ENCODE measurements around the gene ENDOD1. TPM values are rescaled to one million over a fixed set of nuclear protein-coding genes. Genes with fewer than 3 reads are reported as not detected.
A peak's percentile ranks its signal among the peaks of the same experiment; 100 is the strongest.

ENDOD1 gene
- total RNA-seq, 1 donor from 2014 or later: 29.8 TPM

DNA sequence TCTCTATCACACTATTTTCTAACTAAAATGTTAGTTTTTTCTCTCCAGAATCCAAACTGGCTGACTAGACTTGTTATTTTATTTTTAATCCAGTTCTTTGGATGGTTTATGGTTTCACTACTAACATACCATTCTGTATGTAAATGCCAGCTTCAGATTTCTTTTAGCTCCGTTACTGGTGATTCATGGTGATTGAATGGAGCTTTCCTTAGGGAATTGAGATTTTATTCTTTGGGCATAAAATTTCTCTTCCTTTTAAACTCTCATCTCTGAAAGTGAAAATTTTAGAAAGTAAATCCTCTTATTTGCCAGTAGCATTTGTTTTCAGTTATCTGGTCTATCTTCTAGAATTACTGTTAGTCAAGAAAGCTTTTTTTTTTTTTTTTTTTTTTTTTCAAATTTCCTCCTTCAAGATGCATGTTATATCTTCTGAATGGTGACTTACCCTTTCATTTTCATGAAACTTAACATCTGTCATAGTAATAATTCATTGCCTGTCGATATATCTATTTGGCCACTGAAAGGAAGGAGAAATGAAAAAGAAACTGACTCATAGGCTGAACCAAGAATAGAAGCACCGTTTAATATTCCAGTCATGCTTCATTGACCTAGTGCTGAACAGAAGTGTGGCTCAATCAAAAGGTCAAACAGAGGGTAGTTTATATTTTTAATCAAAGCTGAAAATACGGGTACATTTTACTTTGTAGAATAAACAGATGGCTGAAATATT is 6.4 kb downstream of the ENDOD1 start:
- H3K4me3 Mint-ChIP-seq (ENCODE audit: unreplicated experiment): no peak overlapping the region
- H3K27ac Mint-ChIP-seq (ENCODE audit: unreplicated experiment): peak overlapping the region; percentile 58
- peaks cover 38% of the 10 kb centered on the region for H3K4me1 Mint-ChIP-seq (ENCODE audit: low read depth, unreplicated experiment)
- no peaks in the 10 kb centered on the region for H3K9me3 Mint-ChIP-seq (ENCODE audit: unreplicated experiment)
- no peaks in the 10 kb centered on the region for H3K27me3 ChIP-seq (ENCODE audit: insufficient read depth, low read length)
- H3K9ac ChIP-seq (ENCODE audit: low read length): peak overlapping the region; percentile 41
- peak overlapping the region; percentile 68 for H3K27ac ChIP-seq (ENCODE audit: low read depth, low read length)
- peaks cover 5% of the 10 kb centered on the region for H4K20me1 ChIP-seq (ENCODE audit: insufficient read depth, low read length)
- peaks cover 30% of the 10 kb centered on the region for H3K4me1 ChIP-seq (ENCODE audit: insufficient read depth, low read length)
- peaks cover 32% of the 10 kb centered on the region for H3K79me2 ChIP-seq (ENCODE audit: insufficient read depth, low read length)
- no peaks in the 10 kb centered on the region for H3K36me3 ChIP-seq (ENCODE audit: insufficient read depth, low read length)
- no peaks in the 10 kb centered on the region for H3K9me3 ChIP-seq (ENCODE audit: insufficient read depth, low read depth, low read length)
- peak overlapping the region; percentile 32 for H3K4me3 ChIP-seq (ENCODE audit: insufficient read depth, low read depth, low read length)
- H3K27me3 Mint-ChIP-seq (ENCODE audit: low read depth, unreplicated experiment): no peaks in the 10 kb centered on the region
- H3K36me3 Mint-ChIP-seq (ENCODE audit: low read depth, unreplicated experiment): no peaks in the 10 kb centered on the region
- no peak overlapping the region for H2AFZ ChIP-seq (ENCODE audit: low read depth, low read length)
- peak overlapping the region; percentile 68 for H3K4me2 ChIP-seq (ENCODE audit: low read length)
- TF ChIP-seq EZH2 (IDR thresholded peaks at IDR 0.05; ENCODE audit: insufficient read depth, low read length): no peak
- TF ChIP-seq CTCF (IDR thresholded peaks at IDR 0.05; ENCODE audit: insufficient read depth, low read depth, low read length): no peak
- DNase-seq (ENCODE audit: low read depth) (peak; percentile 65), FAIRE-seq (no peak)

DNA sequence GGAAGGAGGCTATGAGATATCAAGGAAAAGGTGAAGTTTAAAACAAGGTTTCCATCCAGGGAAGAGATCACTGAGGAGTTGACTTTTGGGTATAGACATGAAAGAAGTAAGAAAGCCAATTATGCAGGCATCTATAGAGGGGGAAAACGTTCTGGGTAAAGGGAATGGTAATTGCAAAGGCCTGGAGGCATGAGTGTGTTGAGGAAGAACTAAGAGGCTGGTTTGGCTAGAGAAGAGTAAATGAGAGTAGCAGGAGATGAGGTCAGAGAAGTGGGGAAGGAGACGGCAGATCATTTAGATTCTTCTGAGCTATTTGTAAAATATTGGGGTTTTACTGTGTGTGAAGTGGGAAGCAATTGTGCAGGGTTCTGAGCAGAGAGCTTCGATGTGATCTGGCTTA is 7.6 kb downstream of the ENDOD1 start:
- Mint-ChIP-seq H3K4me3 (ENCODE audit: unreplicated experiment) (no peak overlapping the region), H3K27ac (ENCODE audit: unreplicated experiment) (no peak overlapping the region), H3K27me3 (ENCODE audit: low read depth, unreplicated experiment) (no peaks in the 10 kb centered on the region), H3K9me3 (ENCODE audit: unreplicated experiment) (no peaks in the 10 kb centered on the region), H3K36me3 (ENCODE audit: low read depth, unreplicated experiment) (no peaks in the 10 kb centered on the region), H3K4me1 (ENCODE audit: low read depth, unreplicated experiment) (peaks cover 29% of the 10 kb centered on the region)
- TF ChIP-seq CTCF (IDR thresholded peaks at IDR 0.05; ENCODE audit: insufficient read depth, low read depth, low read length) (no peak), EZH2 (IDR thresholded peaks at IDR 0.05; ENCODE audit: insufficient read depth, low read length) (no peak)
- no peaks in the 10 kb centered on the region for H3K9me3 ChIP-seq (ENCODE audit: insufficient read depth, low read depth, low read length)
- FAIRE-seq: no peak
- no peak overlapping the region for H3K9ac ChIP-seq (ENCODE audit: low read length)
- H3K36me3 ChIP-seq (ENCODE audit: insufficient read depth, low read length): no peaks in the 10 kb centered on the region
- H3K4me2 ChIP-seq (ENCODE audit: low read length): no peak overlapping the region
- no peak overlapping the region for H2AFZ ChIP-seq (ENCODE audit: low read depth, low read length)
- no peaks in the 10 kb centered on the region for H3K27me3 ChIP-seq (ENCODE audit: insufficient read depth, low read length)
- H4K20me1 ChIP-seq (ENCODE audit: insufficient read depth, low read length): peaks cover 3% of the 10 kb centered on the region
- peaks cover 28% of the 10 kb centered on the region for H3K4me1 ChIP-seq (ENCODE audit: insufficient read depth, low read length)
- no peak overlapping the region for H3K27ac ChIP-seq (ENCODE audit: low read depth, low read length)
- DNase-seq (ENCODE audit: low read depth): no peak
- H3K79me2 ChIP-seq (ENCODE audit: insufficient read depth, low read length): peaks cover 24% of the 10 kb centered on the region
- no peak overlapping the region for H3K4me3 ChIP-seq (ENCODE audit: insufficient read depth, low read depth, low read length)

GRCh38 chr11:95098826-95099225 is 9.2 kb downstream of the ENDOD1 start:
- Mint-ChIP-seq H3K36me3 (ENCODE audit: low read depth, unreplicated experiment) (peaks cover 3% of the 10 kb centered on the region), H3K27me3 (ENCODE audit: low read depth, unreplicated experiment) (no peaks in the 10 kb centered on the region), H3K27ac (ENCODE audit: unreplicated experiment) (no peak overlapping the region), H3K4me3 (ENCODE audit: unreplicated experiment) (no peak overlapping the region), H3K4me1 (ENCODE audit: low read depth, unreplicated experiment) (peaks cover 16% of the 10 kb centered on the region), H3K9me3 (ENCODE audit: unreplicated experiment) (no peaks in the 10 kb centered on the region)
- H3K27ac ChIP-seq (ENCODE audit: low read depth, low read length): no peak overlapping the region
- no peaks in the 10 kb centered on the region for H4K20me1 ChIP-seq (ENCODE audit: insufficient read depth, low read length)
- peaks cover 14% of the 10 kb centered on the region for H3K4me1 ChIP-seq (ENCODE audit: insufficient read depth, low read length)
- no peak overlapping the region for H3K9ac ChIP-seq (ENCODE audit: low read length)
- H3K9me3 ChIP-seq (ENCODE audit: insufficient read depth, low read depth, low read length): no peaks in the 10 kb centered on the region
- no peak overlapping the region for H3K4me3 ChIP-seq (ENCODE audit: insufficient read depth, low read depth, low read length)
- H3K4me2 ChIP-seq (ENCODE audit: low read length): no peak overlapping the region
- no peak overlapping the region for H2AFZ ChIP-seq (ENCODE audit: low read depth, low read length)
- H3K27me3 ChIP-seq (ENCODE audit: insufficient read depth, low read length): no peaks in the 10 kb centered on the region
- FAIRE-seq (no peak), DNase-seq (ENCODE audit: low read depth) (no peak)
- peaks cover 19% of the 10 kb centered on the region for H3K79me2 ChIP-seq (ENCODE audit: insufficient read depth, low read length)
- H3K36me3 ChIP-seq (ENCODE audit: insufficient read depth, low read length): no peaks in the 10 kb centered on the region
- TF ChIP-seq CTCF (IDR thresholded peaks at IDR 0.05; ENCODE audit: insufficient read depth, low read depth, low read length) (no peak), EZH2 (IDR thresholded peaks at IDR 0.05; ENCODE audit: insufficient read depth, low read length) (no peak)

Measured in astrocyte (in vitro differentiated cells and primary cell).